NCI-H2081 (cell line): ENCODE measurements around the gene C17orf78.
"Not testable (repeated sequence)": the region's sequence is repeated elsewhere in the genome, so short reads cannot be mapped to it uniquely, and the experiment has no call there.

Source experiments
- DNase-seq, 2 experiments: peaks; one replicate each; lab custom pipeline; 2025; lab: John Stamatoyannopoulos, UW

The C17orf78 gene

DNA sequence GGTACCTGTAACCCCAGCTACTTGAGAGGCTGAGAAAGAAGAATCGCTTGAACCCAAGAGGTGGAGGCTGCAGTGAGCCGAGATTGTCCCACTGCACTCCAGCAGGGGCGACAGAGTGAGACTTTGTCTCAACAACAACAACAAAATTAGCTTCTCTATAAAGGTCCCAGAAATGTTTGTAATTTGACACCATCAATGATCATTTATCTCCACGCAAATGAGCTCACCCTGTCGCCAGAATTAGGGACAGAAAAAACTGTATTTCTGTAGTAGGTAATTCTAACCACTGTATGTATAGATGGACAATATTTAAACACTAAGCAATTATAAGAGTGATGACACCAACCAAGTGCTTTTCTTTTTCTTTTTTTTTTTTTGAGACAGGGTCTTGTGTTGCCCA lies 10.7 kb downstream of the C17orf78 start:
- DNase-seq, result no peak

DNA sequence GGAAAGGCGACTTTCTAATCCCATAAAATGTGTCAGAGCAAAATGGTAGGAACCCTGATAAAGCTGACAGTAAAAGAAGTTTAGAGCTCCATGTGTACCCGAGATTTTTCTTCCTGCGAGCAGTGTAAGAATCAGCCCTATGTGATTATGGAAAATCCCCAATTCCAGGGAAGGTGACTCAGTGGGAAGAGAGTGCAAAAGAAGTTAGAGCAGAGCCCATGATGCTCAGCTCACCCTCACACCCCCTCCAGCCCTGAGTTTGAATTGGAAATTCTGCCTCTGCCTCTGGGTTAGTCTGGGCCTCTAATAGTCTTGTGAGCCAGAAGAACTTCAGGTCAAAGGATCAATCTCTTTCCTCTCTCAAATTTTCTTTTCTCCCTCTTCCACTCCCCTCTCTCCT lies 12.5 kb downstream of the C17orf78 start:
- DNase-seq, result no peak

- no peak for DNase-seq
These were observed 13.4 kb downstream of the C17orf78 start for GRCh38 chr17:37389160-37389559.

DNA sequence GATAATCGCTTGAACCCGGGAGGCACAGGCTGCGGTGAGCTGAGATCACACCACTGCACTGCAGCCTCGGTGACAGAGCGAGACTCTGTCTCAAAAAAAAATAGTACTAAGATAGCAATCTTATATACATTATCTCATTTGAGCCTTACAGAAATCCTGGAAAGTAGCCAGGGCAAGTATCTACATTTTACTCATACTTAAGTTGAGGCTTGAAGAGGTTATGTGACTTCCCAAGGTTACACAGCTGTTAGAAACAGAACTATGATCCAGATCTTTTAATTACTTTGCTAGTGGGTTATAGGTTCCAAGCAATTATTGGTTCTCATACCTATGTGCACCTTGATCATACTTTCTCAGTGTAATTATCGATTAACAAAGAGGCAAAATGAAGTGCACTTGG lies 15.4 kb downstream of the C17orf78 start:
- no peak for DNase-seq

- DNase-seq, result no peak
These were observed 16.3 kb downstream of the C17orf78 start for GRCh38 chr17:37392024-37392590.

- DNase-seq, result no peak
These were observed 17.6 kb downstream of the C17orf78 start for GRCh38 chr17:37393352-37393751.

DNA sequence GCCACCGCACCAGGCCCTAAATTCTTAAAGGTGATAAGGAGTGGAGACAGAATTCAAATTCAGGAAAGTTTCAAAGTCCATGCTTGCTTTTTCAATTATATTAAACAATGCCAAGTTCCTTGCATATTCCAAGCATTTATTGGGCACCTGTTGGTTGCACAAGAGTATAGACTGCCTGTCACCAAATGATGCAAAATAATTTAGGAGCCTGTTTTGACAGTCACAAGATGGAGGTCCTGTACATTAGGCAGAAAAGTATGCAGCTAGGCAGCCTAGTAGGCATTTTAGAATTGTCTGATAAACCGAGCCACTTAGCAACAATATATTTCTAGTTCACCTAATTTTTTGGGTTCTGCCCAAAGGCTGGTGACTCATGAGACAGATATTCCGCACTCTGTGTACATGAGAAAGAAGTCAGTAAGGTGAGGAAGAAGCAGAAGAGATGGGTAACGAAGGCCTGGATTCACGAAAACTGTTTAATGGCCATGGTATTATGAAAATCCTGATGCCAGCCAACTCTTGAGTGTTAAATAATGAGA lies 23.5 kb downstream of the C17orf78 start:
- DNase-seq, result no peak

- no peak for DNase-seq
These were observed 24.7 kb downstream of the C17orf78 start for GRCh38 chr17:37400505-37400904.

DNA sequence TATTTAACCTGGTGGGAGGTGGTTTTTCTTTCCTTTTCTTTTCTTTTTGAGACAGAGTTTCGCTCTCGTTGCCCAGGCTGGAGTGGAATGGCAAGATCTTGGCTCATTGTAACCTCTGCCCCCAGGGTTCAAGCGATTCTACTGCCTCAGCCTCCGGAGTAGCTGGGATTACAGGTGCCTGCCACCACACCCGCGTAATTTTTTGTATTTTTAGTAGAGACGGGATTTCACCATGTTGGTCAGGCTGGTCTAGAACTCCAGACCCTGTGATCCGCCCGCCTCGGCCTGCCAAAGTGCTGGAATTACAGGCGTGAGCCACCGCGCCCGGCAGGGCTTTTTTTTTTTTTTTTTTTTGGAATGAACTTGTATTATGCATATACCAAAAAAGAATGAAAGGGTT lies 29.7 kb downstream of the C17orf78 start:
- not testable (repeated sequence) for DNase-seq

DNA sequence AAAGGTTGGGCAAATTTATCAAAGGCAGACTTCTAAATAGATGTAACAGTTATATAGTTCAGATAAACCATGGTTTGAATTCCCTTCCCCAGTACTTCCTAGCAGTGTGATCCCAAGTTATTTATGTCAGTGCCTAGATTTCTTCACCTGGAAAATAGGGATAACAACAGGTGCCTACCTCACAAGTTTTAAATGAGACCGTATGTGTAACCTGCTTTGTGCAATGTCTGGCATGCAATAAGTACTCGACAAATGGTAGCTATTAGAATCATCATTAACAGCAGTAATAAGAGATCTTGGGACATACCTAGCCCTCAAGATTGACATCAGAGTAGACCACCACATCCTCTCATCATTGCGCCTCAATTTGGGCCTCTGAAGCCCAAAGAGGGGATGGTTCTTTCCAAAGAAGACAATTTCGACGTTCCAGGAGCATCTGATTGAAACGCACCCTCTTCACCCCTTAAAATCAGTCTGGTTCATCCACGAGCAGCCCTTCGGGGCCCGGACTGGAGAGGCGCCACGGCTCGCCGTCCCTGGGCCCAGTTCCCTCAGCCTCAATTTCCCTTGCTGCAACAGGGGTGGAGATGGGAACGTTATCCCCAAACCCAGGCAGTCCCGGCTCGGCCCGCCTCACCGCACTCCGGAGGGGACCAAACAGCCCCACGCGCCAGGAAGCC lies 30.3 kb downstream of the C17orf78 start:
- peak in 1 of 2 experiments; percentile 41 for DNase-seq

DNA sequence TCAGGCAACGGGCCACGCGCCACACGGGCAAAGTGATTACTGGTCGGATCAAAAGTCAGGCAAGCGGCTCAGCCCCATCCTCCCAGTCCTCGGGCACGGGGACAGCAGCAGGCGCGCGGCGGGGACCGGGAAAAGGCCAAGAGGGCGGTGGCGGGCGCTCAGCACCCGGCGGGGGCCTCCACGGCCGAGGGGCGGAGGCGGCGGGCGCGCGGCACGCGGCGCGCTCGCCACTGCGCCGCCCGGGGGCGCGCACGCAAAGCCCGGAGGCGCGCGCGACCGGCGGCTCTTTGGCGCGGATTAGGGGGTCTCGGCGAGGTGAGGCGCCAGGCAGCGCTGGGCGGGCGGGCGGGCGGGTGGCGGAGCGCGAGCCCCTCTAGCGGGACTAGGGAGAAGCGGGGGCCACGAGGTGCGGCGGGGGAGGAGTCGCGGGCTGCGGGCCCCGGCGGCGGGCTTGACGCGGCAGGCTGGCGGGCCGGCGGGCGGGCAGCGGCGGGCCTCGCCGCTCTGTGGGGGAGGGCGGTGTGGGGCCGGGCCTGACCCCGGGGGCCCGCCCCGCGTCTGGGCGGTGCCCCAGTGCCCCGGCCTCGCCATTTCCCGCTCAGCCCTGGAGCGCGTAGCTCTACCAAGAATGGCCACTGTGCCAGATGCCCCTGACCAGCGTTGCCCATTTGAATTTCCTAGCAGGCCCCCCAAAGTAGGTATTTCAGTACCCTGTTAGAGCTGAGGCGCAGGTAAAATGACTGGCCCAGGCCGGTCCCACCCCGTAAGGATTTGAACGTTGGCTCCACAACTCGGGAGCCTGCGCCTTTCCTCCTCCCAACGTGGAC lies 31.1 kb downstream of the C17orf78 start, which contains the start of the genes ACACA and TADA2A:
ACACA (minus strand) TSS at position 202 of the 827 bp plus-strand sequence. CDS start 537 bp downstream, outside the sequence.
TADA2A (plus strand) TSS at position 252 of the 827 bp plus-strand sequence. CDS start 4,480 bp downstream, outside the sequence.
- peak; percentile 71 to 84 for DNase-seq

GRCh38 chr17:37408145-37408479 lies 32.3 kb downstream of the C17orf78 start:
- not testable (repeated sequence) for DNase-seq

- no peak for DNase-seq
These were observed 34.6 kb downstream of the C17orf78 start for GRCh38 chr17:37410357-37410756.

- no peak for DNase-seq
These were observed 38.2 kb downstream of the C17orf78 start for GRCh38 chr17:37413875-37414519.

DNA sequence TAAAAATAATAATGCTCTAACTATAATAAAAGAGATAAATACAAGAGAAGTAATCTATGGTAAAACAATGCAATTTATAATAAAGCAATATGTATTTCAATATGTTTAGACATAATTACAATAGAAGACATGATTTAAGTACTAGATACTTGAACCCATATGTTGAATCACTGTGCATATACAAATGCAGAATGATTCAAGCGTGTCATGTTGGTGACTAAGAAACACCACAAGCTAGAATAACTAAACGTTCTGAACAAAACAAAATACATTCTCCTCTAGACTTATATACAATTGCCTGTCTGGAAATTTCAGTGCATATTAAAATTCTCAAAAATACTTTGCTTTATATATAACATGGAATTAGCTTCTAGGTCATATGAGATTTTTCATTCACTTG lies 42.1 kb downstream of the C17orf78 start:
- DNase-seq, result no peak

DNA sequence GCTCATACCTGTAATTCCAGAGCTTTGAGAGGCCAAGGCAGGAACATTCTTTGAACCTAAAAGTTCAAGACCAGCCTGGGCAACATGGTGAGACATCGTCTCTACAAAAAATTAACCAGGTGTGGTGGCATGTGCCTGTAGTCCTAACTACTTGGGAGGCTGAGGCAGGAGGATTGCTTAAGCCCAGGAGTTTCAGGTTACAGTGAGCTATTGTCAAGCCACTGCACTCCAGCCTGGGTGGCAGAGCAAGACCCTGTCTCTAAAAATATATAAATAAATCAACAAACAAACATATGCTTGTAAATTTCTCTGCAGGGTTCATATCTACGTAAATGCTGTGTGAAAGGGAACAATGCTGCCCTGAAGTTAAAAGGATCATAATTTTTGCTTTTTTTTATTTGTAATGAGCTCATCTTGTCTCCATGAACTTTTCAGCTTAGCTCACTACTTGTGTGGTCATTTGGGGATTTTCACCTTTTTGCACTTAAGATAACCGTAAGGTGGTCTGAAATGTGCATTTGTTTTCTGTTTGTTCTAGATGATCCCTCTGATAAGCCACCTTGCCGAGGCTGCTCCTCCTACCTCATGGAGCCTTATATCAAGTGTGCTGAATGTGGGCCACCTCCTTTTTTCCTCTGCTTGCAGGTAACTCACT lies 47.3 kb downstream of the C17orf78 start:
- DNase-seq, result no peak

GRCh38 chr17:37425268-37425667 lies 49.5 kb downstream of the C17orf78 start:
- DNase-seq, result no peak

- no peak for DNase-seq
These were observed 53.3 kb downstream of the C17orf78 start for GRCh38 chr17:37429039-37429438.

- DNase-seq, result no peak
These were observed 53.7 kb downstream of the C17orf78 start for GRCh38 chr17:37429453-37429852.

DNA sequence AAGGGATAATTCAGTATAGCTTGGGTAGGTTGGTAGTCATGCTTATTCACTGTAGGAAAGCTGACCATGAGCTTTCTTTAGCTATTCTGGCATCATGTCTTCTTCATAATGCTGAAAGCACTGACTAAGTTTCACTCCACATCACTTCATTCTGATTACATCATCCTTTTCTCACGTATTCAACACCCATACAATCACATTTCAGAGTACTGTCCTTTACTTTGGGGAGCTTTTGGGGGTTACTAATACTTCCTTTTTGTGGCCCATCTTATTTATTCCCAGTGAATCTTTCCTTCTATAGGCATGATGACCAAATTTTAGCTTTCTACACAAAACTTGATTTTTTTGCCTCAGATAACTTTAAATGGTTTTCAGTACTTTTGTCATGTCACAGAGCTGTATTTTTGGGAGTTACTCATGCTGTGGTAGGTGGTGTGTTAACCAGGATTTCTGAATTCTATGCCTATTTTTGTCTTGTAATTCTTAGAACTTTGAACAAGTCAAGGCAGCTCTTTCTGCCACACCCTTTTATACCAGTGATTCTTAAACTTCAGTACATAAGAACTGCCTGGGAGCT lies 54.4 kb downstream of the C17orf78 start:
- no peak for DNase-seq

DNA sequence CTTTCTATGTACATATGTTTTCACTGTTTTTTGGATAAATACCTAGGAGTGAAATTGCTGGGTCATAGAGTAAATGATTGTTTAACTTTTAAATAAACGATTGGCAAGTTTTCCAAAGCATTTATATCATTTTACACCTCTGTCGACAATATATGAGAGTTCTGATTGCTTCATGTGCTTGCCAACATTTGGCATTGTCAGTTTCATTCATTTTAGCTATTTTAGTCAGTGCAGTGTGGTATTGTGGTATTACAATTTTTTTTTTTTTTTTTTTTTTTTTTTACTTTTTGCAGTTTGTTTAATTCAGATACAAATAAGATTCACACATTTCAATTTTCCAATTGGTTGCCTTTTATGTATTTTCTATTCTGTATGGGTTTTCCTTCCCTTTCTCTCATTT lies 56.9 kb downstream of the C17orf78 start:
- DNase-seq, result no peak
